DMS79 treated with DMSO at 0.1 percent for 48 hours (cell line): ENCODE data around the gene NDUFS7.
A peak's percentile ranks its signal among the peaks of the same experiment; 100 is the strongest.

Experiments
- DNase-seq: peaks from one replicate; lab custom pipeline; 2025; lab: John Stamatoyannopoulos, UW

The NDUFS7 gene

DNA sequence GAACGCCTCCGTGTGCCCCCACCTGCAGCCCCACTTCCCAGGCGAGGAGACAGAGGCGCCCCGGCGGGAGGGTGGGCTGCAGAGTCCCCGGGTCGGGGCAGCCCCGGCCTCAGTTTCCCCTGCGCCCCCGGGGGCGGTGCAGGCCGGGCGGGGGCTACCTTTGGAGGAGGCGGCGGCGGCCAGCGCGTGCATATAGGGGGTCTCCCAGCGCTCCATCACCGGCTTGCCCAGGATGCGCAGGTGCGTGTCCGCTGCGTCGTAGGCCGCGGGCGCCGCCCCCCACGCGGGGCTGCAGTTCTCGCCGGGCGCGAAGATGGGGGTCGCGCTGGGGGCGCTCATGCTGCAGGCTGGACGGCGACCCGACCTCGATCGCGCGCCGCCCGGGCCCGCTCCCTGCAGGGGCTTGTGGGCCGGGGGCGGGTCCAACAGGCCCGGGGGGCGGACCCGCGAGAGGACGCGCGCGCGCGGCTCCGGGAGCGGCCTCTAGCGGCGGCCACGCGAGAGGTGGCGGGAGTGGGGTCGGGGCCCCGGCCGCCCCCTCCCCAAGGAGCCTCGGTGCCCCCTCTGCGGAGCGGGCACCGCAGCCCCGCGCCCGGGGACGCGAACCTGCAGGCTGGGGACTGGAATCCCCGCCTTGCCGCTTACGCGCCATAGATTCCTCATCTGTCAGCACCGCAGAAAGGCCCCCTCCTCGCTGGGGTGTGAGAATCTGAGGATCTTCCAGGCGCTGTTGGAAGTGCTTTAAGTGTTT, 17.6 kb downstream of the NDUFS7 start, which contains the start of gene GAMT:
Gene GAMT, minus strand, starts transcription at position 405 of the 751 bp plus-strand sequence. Its CDS starts 66 bp downstream, at position 339.
- peak; percentile 4 for DNase-seq

DNA sequence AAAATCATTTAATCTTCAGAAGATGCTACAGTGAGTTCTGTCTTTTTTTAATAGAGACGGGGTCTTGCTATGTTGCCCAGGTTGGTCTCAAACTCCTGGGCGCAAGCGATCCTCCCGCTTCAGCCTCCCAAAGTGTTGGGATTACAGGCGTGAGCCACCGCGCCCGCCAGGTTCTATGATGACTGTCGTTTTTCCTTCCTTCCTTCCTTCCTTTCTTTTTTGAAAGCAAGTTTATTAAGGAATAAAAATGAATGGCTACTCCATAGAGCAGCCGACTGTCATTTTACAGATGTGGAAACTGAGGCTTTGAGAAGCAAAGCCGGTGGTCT, 18.1 kb downstream of the NDUFS7 start:
- DNase-seq: no peak

DNA sequence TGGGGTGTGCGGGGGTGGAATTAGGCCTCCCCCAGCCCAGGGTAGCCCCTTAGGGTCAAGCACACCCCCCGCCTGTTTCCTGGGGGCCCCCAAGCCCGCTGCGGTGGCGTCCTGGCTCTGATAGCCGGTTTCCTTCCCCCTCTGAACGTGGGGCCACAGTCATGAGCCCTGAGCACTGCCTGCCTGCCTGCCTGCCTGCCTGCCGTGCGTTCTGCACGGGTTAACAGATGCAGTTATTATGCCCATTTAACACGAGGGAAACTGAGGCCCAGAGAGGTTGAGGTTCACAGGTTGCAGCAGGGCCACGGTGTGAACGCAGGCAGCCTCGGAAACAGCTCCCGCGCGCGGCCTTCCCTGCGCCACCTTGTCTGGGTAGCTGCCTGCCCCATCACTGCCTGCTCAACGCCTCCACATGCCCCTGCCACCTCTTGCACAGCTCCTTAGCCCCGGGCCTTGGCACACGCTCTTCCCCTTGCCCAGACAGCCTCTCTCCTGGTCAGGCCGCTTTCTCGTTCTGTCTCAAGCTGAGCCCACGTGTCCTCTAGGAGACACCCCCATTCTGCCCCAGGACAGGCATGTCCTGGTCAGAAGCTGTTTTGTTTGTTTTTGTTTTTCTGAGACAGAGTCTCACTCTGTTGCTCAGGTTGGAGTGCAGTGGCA, 18.8 kb downstream of the NDUFS7 start:
- no peak for DNase-seq

GRCh38 chr19:1406774-1407527, 23.2 kb downstream of the NDUFS7 start:
- DNase-seq: peak; percentile 92

GRCh38 chr19:1407528-1408299, 24.0 kb downstream of the NDUFS7 start, which contains the start of gene DAZAP1:
DAZAP1 (plus strand) TSS chr19:1407586; CDS start chr19:1407774, 188 bp downstream.
- no peak for DNase-seq

- peak; percentile 18 for DNase-seq
Observed at GRCh38 chr19:1408300-1409203, 24.8 kb downstream of the NDUFS7 start.

DNA sequence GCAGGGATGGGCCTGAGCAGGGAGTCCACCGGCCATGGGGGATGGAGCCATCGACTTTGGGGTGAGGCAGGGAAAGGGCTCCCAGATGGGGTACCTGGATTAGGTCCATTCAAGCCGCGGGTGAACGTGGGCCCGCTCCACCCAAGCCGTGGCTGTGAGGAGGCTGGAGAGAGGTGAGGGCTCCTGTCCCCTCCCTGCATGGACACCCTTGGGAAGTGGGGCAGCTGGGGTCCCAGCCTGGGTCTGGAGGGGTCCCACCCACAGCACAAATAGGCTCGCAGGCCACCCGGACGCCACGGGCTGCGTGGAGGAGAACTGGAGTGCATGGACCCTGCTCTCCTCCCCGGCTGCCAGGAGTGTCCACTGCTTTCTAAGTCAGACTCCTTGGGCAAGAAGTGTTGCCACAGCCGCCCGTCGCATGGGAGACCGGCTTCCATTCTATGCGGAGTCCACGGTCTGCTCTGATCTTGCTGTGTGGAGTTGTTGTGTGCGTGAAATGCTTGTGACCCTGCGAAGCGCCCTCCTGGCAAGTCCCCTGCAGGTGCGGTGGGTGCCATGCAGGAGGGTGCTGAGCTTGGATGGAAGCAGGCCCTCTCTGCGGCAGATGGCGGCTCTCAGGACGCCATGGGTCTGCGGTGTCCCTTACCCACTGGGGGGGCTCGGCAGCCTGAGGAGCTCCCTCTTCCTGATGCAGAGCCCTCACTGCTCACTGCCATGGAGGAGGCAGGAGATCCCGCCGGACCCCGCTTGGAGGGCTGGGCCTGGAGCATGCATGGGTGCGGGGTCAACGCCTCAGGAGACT, 25.7 kb downstream of the NDUFS7 start:
- DNase-seq: no peak

GRCh38 chr19:1410136-1410786, 26.6 kb downstream of the NDUFS7 start:
- no peak for DNase-seq

DNA sequence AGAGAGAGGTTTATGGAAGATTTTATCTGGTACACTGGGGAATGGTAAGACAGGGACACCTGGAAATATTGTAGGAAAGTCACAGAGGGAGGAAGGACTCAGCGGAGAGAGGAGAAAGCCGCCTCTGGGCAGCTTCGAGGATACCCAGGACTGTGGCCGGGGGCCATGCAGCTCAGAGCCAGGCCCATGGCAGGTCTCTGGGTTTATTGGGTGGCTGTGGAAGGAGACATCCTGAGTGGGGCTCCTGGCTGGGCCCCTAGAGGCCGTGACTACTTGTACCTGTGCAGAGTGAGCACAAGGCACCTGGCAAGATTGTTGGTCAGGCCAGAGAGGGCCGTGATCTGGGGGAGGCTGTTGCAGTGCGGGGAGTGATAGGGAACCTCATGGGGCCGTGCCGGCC, 27.1 kb downstream of the NDUFS7 start:
- DNase-seq: no peak

DNA sequence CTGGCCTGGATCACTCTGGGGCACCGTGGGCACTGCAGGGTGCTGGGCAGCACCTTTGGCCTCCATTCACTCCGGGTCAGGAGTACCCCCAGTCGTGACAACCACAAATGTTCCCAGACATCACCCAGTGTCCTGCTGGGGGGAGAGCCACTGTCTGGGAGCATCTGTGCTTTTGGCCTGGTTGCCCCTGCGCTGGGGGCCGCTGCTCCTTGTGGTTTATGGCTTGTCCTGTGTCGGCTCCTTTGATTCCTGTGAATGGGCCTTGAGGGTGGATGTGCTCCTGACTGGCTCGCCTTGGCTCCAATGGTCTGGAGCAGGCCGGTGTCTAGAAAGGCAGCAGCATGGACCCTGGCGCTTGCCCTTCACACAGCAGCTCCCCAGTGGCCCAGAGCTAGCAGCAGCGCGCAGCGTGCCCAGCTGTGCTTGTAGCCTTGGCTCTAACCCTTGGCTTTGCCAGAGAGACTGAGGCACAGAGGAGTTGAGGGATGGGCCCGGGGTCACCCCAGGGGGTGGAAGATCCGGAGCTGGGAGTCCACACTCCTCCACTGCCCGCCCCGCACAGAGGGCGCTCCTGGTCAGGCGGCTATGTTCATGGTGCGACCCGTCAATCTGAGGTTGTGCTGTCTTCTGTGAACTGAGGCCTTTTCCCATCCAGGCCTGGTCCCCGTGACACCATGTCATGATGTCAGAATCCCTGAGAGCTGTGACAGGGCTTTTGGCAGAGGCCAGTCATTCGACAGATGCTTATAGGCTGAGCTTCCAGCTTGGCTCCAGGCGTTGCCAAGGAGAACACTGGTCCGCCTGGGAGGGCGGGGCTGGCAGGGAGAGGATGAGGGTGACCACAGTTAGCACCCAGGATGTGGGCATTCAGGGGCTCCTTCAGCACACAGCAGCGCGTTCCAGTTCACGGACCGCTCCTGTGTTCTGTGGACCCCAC, 27.8 kb downstream of the NDUFS7 start:
- no peak for DNase-seq

DNA sequence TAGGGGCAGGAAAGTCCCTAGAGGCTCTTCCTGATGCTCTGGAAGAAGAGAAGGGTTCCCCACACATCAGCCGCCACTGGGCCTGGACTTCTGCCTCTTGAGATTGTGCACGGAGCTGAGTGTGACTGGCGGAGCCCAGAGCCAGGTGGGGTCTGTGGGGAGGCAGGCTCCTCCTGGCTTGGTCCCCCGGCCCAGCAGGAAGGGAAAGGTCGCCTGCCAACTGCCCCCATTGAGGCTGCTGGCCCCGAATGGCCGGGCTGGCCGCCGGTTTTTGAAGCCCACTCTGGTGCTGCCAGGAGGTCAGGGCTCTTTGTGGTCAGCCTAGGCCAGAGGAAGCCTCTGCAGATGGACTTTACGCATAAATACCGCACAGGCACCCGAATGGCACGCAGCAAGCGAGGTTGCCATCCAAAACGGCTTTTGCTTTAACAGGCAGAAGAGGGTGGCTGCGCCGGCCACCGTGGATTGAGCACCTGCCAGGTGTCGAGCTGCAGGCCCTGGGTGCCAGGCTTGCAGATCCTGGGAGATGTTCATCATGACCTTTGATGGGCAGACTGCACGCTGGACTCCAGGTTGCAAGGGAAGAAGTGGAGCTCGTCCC, 28.7 kb downstream of the NDUFS7 start:
- DNase-seq: no peak

DNA sequence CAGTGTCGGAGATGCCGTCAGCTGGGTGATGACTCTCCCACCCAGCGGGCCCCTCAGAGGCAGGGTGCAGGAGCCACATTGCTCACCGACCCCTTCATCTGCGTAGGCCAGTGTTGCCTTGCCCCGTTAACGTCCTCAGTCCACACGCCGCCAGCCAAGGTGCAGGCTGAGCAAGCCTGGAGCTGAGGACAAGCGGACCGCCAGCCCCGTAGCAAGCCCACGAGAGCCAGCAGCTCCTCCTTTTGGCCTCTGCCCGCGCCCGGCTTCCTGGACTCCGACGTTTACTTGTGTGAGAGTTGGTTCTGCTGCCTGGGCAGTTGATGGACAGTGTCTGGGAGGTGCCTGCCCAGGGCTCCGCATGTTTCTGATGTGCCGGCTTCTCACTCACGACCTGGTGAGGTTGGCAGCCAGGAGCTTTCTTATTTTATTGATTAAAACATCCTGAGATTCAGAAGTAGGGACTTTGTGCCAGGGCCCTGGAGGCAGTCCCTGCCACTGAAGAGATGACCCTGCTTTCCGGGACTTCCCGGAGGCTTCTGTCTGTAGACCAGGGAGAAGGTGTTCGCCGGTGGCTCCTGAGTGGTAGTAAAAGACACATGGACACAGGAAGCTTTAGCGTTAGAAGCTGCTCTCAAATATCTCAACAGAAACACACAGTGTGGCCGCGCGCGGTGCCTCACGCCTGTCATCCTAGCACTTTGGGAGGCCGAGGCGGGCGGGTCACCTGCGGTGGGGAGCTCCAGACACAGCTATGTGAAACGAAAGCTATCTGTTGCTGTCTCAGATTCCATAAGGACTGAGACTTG, 29.5 kb downstream of the NDUFS7 start:
- DNase-seq: no peak

- no peak for DNase-seq
Observed at GRCh38 chr19:1416014-1416841, 32.5 kb downstream of the NDUFS7 start.

DNA sequence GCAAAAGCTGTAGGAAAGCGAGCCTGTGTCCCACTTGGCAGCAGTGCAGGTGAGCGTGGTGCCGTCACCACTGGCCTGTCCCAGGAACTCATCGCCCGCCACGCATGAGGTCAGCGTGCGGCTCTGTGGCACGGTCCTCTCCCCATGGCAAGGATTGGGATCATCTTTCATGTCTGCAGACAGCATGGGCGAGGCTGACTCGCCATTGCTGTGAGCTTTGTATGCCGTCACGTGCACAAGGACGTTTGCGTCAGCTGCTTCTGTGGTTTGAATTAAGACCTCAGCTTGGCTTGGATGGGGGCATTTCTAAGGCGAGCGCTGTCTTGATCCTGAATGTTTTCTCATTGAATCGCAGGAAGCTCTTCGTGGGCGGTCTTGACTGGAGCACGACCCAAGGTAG, 33.4 kb downstream of the NDUFS7 start:
- DNase-seq: no peak

- no peak for DNase-seq
Observed at GRCh38 chr19:1417681-1418495, 34.2 kb downstream of the NDUFS7 start.

DNA sequence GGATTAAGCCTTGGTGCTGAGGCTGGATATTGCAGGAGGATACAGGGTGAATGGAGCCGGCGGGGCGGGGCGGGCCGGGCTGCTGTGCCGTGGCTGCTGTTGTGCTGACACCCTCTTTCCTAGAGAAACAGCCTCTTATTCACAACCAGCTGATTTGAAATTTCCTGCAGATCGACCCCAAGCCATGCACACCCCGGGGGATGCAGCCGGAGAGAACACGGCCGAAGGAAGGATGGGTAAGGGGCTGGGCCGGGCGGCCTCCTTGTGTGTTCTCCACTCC, 34.7 kb downstream of the NDUFS7 start:
- no peak for DNase-seq
